HG02588 (cell line): ENCODE results near the gene CACNB1.
"Not testable (repeated sequence)": the region's sequence is repeated elsewhere in the genome, so short reads cannot be mapped to it uniquely, and the experiment has no call there.

Source experiments
- ATAC-seq: cut with Tn5 transposase; IDR thresholded peaks from one replicate; pipeline ENCODE4 v1.9.1; 2021; ENCODE audit warnings: mild to moderate bottlenecking, moderate library complexity; ENCODE audit not compliant: unreplicated experiment

CACNB1 gene

GRCh38 chr17:39177256-39177655, 20.2 kb downstream of the CACNB1 start:
- no peak for ATAC-seq

DNA sequence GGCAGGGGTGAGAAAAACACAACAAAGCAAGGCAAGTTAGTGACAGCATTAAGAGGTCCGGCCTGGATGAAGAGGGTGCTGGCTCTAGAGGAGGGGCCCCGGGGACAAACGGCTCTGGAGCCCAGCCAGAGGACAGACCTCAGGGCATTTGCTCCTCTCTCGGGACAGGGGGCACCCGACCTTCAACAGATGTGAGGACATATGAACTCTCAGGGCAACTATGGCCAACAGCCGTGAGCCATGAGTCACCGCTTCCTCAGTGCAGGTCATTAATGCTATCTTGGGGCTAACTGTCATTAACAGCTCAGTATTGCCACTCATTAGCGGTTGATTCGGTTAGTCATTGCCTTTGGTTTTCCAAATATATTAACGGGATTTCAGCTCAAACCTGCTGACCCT, 21.8 kb downstream of the CACNB1 start:
- ATAC-seq = no peak

- ATAC-seq = no peak
Observed at GRCh38 chr17:39174920-39175694, 22.4 kb downstream of the CACNB1 start.

DNA sequence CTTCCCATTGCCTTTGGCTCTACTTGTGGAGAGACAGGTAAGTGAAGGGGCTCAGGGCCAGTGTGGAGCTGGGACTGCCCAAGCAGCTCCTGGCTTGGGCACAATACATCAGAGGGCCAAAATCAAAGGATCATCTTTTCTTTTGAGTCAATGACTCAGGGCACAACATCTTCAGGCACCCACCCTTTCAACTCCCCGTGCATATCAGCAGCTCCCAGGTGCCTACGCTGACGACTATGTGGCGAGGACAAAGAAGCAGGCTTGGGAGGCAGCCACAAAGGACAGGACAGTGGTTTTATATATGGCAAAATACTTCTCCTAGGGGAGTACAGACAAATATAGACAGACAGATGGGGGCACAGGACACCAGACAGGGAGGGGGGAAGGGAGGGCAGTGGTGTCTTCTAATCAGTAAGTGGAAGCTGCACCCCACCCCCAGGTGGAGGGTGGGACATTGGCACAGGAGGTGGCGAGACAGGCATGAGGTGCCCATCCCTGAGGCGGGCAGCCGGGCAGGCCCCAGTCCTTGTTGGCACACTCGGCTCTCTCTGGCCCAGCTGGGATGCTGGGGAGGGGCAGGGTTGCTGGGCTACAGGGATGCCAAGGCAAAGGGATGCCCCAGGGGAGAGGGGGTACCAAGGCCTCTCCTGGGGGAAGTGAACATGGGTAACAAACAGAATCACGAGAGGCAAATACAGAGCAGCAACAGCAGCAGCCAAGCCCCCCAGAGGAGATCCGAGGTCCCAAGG, 23.8 kb downstream of the CACNB1 start:
- ATAC-seq = no peak

GRCh38 chr17:39173080-39173479, 24.4 kb downstream of the CACNB1 start:
- no peak for ATAC-seq

DNA sequence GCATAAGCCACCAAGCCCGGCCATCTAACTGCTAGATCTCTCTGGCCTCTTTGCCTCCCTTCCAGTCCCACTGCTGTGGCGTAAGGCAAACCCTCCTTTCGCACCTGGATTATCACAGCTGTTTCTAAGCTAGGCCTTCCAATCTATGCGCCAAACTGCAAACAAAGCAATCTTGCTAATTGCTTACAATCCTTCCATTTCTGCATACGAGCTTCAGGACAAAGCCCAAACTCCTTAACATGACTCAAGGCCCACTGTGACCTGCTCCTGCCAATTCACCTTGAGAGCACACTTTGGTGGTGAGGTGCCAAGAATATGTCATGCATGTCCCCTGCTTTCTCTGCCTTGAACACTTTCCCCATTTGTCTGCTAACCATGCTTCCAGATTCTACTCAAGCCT, 25.5 kb downstream of the CACNB1 start:
- ATAC-seq = no peak

DNA sequence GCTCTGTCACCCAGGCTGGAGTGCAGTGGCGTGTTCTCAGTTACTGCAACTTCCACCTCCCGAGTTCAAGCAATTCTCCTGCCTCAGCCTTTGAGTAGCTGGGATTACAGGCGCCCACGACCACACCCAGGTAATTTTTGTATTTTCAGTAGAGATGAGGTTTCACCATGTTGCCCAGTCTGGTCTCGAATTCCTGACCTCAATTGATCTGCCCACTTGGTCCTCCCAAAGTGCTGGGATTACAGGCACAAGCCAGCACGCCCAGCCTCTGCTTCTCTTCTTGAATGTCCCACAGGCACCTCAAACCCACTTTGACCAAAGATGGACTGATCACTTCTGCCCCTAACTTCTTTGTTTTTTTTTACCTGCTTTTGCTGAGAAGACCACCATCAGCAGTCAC, 26.9 kb downstream of the CACNB1 start:
- ATAC-seq = no peak

GRCh38 chr17:39170109-39170508, 27.4 kb downstream of the CACNB1 start:
- no peak for ATAC-seq

GRCh38 chr17:39169518-39169917, 28.0 kb downstream of the CACNB1 start:
- ATAC-seq = no peak

DNA sequence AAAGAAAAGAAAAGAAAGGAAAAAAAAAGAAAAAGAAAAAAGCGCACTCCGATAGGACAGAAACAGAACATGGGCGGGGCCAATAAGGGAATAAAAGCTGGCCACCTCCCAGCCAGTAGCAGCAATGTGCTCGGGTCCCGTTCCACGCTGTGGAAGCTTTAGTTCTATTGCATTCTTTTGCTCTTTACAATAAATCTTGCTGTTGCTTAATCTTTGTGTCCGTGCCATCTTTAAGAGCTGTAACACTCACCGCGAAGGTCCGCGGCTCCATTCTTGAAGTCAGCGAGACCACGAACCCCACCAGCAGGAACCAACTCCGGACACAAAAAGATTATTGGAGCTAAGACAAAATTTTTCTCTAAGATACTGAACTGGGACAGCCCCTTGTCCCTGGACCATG, 28.4 kb downstream of the CACNB1 start:
- ATAC-seq = no peak

DNA sequence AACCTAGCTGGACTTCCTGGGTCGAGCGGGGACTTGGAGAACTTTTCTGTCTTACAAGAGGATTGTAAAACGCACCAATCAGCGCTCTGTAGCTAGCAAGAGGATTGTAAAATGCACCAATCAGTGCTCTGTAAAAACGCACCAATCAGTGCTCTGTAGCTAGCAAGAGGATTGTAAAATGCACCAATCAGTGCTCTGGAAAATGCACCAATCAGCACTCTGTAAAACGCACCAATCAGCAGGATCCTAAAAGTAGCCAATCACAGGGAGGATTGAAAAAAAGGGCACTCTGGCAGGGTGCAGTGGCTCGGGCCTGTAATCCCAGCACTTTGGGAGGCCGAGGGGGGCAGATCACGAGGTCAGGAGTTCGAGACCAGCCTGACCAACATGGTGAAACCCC, 29.0 kb downstream of the CACNB1 start:
- not testable (repeated sequence) for ATAC-seq

GRCh38 chr17:39167476-39167875, 30.0 kb downstream of the CACNB1 start:
- no peak for ATAC-seq

DNA sequence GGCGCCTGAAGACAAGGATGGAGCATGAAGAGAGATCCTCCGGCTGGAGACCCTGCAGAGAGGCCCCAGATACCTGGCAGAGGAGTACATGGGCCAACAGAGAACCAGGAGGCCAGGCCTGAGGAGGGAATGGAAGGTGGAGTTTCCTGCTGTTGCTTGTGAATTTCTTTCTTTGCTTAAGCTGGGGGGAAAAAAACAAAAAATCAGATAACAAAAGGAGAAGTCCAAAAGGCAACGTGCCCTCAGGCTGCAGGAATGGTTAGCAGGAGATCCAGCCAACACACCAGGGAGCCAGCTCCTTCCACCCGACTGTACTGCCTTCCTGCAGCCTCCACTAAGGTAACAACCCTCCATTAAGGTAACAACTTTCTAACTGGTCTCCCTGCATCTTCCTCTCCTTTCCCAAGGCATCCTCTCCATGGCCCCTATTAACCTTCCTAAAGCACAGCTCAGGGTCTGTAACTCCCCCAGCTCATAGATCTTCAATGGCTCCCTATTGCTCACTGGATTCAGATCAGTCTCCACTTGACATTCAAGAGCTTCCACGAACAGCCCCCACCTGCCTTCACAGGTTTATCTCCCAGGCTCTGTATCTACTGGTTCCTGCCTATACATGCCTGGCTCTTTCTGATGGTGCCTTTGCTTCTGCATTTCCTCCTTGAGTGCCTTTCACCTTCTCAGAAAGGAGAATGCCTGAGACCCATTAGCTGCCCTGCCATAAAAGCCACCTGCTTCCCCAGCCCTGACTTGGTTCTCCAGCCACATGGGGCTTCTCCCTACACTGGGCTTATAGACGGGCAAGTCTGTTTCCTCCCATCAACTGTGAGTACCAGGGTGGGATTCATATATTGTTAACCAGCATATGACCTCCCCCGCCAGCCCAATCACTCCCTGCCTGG, 30.8 kb downstream of the CACNB1 start:
- no peak for ATAC-seq

- no peak for ATAC-seq
Observed at GRCh38 chr17:39165841-39166349, 31.6 kb downstream of the CACNB1 start, which contains the start of gene ARL5C. TSS of gene ARL5C (minus strand) at chr17:39166161. CDS start at chr17:39165760, 401 bp downstream.

DNA sequence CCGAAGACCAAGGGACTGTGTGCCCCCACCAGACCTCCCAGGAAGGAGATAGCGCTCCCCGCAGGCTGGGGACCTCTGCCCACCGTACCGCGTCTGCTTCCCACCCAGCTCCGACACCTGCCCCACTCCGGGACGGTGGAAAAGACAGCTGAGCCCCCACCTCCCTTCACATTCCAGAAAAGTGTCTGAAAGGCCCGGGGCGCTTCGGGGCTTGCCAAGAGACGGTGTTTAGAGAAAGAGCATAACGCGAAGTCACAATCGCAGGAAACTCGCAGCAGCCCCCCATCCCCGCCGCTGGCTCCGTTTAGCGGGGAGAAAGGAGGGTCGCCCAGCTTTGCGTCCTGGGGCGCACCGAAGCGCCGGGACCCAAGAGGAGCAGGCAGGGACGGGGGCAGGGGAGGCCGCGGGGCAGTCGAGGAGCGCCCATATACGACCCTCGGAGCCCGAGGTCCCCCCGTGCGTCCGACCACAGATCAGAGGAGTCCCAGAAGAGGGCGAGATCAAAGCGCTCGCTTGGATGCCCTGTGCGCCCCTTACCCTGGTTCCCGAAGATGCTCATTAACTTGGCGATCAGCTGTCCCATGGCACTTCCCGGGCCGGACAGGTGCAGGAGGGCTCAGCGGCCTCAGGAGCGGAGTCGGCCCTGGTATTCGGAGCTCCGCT, 32.2 kb downstream of the CACNB1 start:
- ATAC-seq = peak; percentile 11

GRCh38 chr17:39164675-39165143, 32.8 kb downstream of the CACNB1 start:
- ATAC-seq = peak; percentile 62

DNA sequence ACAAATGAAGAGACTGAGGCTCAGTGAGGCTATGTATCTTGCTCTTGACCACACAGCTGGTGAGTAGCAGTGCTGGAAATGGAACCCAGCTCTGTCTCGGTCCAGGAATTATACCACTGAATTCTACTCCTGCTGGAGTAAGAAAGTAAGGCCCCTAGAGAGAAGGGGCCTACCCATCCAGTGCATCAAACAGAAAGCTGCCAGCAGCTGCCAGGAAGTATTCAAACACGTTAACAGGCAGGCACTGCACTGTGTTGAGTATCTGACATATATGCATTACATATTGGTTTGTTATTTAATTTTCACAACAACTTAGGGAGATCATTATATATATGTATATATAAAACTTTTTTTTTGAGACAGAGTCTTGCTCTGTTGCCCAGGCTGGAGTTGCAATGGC, 35.5 kb downstream of the CACNB1 start:
- ATAC-seq = no peak

- no peak for ATAC-seq
Observed at GRCh38 chr17:39158623-39159022, 38.8 kb downstream of the CACNB1 start.

- ATAC-seq = no peak
Observed at GRCh38 chr17:39156491-39156890, 41.0 kb downstream of the CACNB1 start.

DNA sequence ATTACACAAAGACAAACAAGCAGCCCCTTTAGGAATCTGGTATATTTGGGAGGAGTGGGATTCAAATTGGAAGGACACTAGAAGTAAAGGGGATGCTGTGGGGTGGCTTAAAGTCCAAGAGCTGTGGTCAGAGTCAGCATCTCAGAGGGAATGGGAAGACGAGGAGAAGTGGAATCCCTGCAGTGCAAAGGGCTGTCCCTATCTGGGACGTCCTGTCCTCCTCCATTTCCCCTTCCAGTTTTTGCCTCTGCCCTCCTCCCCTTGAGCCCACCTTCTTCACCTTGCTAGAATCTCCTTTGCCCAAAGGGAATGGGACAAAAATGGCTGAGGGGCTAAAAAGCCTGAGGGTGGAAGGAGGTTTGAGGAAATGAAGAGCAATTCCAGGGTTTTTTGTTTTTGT, 41.8 kb downstream of the CACNB1 start:
- no peak for ATAC-seq
